Subcutaneous adipose tissue (tissue), 4 donors: ENCODE results near the gene ATOSB. TPM values are rescaled to one million over a fixed set of nuclear protein-coding genes. Genes with fewer than 3 reads are reported as not detected.

Experiments
- total RNA-seq, 4 donors: library from RNA; depleted of rRNA; stranded (reverse); fragments of >200 nt; gene quantifications; one replicate each; pipeline ENCODE4 v1.1.0, GENCODE V29; 2016
- TF ChIP-seq, protein P1 (sequence below): fragments of 450-650 bp; IDR thresholded peaks from one replicate; pipeline ENCODE4 v1.5.1; 2016; ENCODE audit warnings: low read depth, mild to moderate bottlenecking, control low read depth, antibody characterized with exemption, moderate library complexity

The ATOSB gene
- total RNA-seq, 4 donors from 2014 or later, result 7.7 to 23.7 (median 20.4) TPM

DNA sequence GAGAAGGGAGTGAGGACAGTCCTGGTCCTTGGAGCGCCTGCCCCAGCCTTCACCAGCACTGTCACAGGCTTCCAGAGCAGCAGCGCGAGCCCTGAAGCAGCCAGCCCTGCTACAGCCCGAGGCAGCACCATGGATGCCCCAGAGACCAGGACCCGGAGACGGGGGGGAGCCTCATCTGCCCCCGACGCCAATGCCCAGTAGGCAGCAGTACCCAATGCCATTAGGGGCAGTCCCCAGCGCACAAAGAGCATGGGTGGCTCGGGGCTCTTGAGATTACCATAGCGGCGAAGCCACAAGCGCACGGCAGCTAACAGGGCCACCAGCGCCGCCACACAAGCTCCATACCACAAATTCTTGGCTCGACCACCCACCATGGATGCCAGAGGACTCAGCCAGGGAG is 24.1 kb downstream of the ATOSB start:
- TF ChIP-seq, protein P1, sequence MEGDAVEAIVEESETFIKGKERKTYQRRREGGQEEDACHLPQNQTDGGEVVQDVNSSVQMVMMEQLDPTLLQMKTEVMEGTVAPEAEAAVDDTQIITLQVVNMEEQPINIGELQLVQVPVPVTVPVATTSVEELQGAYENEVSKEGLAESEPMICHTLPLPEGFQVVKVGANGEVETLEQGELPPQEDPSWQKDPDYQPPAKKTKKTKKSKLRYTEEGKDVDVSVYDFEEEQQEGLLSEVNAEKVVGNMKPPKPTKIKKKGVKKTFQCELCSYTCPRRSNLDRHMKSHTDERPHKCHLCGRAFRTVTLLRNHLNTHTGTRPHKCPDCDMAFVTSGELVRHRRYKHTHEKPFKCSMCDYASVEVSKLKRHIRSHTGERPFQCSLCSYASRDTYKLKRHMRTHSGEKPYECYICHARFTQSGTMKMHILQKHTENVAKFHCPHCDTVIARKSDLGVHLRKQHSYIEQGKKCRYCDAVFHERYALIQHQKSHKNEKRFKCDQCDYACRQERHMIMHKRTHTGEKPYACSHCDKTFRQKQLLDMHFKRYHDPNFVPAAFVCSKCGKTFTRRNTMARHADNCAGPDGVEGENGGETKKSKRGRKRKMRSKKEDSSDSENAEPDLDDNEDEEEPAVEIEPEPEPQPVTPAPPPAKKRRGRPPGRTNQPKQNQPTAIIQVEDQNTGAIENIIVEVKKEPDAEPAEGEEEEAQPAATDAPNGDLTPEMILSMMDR, result no peak

DNA sequence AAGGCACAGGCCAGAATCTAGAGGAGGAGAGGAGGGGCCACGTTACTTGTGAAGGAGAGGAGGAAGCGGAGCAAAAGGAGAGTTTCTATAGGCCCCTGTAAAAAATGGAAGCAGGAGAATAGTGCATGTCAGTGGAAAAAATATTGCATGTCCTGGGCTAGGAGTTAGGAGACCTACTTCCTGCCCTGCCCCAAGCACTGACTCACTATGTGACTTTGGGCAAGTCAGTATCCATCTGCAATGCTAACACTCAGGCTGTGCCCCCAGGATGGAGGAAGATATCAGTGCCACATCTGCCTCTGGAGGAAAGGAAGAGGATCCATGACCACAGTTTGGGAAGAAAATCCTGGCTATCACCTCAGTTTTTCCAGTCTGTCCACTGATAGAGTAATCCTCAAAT is 26.2 kb downstream of the ATOSB start:
- TF ChIP-seq, protein P1, result no peak

DNA sequence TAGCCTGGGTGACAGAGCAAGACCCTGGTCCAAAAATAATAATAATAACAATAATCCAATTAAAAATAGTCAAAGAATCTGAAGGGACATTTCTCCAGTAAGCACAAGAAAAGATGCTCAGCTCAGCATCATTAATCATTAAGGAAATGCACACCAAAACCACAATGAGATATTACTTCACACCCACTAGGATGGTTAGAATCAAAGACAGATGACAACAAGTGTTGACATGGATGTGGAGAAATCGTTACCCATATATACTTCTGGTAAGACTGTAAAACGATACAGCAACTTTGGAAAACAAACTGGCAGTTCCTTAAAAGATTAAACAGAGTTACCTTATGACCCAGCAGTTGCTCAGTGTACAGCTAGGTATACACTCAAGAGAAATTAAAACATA is 30.6 kb downstream of the ATOSB start:
- TF ChIP-seq, protein P1, result no peak

DNA sequence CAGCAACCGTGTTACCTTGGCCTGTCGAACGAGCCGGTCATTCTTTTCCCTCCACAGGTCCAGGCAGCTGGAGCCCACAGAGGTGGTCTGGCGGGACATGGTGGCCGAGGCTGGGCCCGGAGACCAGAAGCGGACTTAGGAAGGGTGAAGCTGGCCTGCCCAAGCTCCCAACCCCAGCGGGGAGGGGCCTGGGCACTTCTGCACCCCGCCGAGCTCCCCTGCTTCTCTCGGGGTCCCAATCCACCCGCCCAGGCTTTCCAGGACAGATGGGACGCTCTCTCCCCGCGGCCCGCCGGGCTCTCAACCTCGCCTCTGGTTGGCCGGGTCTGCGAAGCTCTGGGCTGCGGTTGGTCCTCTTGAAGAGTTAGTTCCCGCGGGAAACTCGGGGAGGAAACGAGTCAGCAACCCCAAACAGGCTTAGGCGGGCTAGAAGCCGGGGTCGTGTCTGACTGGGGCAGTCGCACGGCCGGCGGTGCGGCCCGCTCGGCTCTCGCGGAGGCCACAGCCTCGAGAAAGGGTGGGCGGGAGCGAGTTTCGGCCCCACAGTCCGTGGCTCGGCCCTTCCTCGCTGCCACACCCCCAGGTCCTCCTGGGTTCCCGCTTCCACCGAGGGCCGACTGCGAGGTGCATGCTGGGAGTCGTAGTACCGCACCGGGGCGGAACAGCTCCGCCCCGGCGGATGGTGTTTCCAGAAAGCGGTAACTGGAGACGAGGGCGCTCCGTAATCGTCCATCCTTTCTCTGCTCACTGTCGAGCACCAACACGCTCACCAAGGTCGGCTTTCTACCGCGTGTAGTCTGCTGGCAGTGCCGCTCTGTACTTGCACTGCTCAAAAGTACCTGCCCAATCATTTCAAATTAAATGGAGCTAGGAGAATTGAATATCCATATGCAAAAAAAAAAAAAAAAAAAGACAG is 36.0 kb downstream of the ATOSB start, which contains the start of gene FANCG:
Gene FANCG (minus strand): TSS at position 517 of the 916 bp plus-strand sequence. CDS start 418 bp downstream, at position 99.
- TF ChIP-seq, protein P1, result no peak

DNA sequence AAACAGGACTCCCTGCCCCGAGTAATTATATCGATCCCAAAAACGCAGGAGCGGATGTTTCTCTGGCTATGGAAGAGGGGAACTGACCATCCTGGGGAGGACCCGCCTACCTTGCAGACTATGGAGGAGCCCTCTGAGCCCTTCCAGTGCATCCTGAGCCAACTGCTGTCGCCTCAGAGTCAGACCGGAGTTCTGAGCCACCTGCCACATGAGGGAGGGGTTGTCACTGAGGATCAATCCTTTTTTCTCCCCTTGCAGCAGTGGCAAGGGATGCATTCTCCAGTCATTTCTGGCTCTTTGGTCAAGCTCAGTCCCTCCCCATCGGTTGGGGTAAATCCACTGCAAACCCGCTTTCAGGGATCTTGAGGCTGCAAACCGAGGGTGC is 36.6 kb downstream of the ATOSB start:
- TF ChIP-seq, protein P1, result no peak

DNA sequence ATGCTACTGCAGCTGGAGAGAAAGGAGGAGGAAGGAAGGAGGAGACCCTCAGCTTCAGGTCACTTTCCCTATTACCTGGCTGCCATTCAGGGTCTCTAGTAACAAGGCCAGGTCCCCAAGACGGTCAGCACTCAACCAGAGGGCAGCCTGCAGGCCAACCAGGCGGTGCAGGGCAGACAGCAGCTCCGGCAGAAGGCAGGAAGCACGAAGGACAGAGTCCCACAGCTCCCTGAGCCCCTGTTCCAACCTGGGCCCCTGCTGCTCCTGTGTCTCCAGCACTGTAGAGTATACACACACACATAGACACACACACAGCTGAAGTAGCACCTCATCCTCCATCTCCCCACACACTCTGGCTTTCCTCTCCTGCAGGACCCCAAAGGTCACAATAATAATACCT is 37.6 kb downstream of the ATOSB start:
- TF ChIP-seq, protein P1, result no peak

DNA sequence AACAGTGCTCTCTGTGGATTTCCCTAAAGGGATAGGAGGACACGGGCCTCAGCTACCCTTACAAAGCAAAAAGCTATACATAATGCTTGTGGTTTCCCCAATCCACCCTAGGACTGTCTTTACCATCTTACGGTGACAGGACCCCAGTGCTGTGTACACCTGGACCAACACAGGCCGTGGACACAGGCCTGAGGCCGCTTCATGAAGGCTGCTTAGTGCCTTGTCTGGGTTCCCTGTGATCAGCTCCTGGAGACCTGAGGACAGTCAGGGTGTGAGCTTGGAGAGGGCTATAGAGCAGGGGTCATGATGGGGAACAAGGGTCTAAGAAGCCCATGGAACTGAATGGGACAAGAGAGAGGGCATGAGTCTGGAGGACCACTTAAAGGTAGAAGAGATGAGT is 38.8 kb downstream of the ATOSB start:
- TF ChIP-seq, protein P1, result no peak
